Measurements from ENCODE around the gene TPGS1.
A peak's percentile ranks its signal among the peaks of the same experiment; 100 is the strongest.

Gene TPGS1

DNA sequence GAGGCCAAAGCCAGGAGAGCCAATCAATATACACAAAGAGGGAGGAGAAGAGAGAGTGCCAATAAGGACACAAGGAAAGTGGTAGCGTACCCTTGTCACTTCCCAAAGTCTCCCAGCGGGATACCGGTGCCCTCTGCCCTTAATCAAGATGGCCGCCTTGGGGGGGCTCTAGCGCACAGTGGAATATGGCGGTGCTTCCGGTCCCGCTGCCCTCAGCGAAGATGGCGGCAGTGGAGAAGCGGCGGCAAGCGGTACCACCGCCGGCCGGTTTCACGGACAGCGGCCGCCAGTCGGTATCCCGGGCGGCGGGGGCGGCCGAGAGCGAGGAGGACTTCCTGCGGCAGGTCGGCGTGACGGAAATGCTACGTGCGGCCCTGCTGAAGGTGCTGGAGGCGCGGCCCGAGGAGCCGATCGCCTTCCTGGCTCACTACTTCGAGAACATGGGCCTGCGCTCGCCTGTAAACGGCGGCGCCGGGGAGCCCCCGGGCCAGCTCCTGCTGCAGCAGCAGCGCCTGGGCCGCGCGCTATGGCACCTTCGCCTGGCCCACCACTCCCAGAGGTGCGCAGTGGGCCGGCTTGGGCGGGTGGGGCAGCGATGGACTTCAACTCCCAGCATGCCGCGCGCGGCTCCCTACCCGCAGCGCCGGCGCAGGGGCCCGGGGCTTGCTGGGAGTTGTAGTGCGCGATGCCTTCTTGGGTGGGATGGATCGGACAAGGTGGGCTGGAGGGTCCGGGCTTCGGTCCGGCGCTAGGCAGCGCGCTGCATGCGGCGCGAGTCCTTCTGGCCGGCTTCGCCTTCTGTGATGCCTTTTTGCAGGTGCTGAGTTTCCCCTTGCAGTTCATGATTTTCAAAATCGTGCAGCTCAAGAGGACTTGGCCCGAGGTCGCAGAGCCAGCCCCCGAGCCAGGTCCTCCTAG is at the start of gene TPGS1:
TSS of gene TPGS1 (plus strand) at position 212 of the 918 bp plus-strand sequence. CDS start at position 222, 10 bp downstream.
- DNase-seq, result peak; percentile 74 to 98

- DNase-seq, result no peak
These were observed 49.7 kb upstream of the TPGS1 start for GRCh38 chr19:457636-458035.

- DNase-seq, result no peak
These were observed 48.9 kb upstream of the TPGS1 start for GRCh38 chr19:458091-459042.

- peak in 1 of 2 experiments; percentile 36 for DNase-seq
These were observed 47.4 kb upstream of the TPGS1 start for GRCh38 chr19:459724-460511.

- no peak for DNase-seq
These were observed 46.2 kb upstream of the TPGS1 start, which contains the start of gene SHC2 for GRCh38 chr19:460877-461720. SHC2 (minus strand) TSS chr19:461033; CDS start chr19:460996, 37 bp downstream.

- no peak for DNase-seq
These were observed 45.4 kb upstream of the TPGS1 start for GRCh38 chr19:461721-462551.

DNA sequence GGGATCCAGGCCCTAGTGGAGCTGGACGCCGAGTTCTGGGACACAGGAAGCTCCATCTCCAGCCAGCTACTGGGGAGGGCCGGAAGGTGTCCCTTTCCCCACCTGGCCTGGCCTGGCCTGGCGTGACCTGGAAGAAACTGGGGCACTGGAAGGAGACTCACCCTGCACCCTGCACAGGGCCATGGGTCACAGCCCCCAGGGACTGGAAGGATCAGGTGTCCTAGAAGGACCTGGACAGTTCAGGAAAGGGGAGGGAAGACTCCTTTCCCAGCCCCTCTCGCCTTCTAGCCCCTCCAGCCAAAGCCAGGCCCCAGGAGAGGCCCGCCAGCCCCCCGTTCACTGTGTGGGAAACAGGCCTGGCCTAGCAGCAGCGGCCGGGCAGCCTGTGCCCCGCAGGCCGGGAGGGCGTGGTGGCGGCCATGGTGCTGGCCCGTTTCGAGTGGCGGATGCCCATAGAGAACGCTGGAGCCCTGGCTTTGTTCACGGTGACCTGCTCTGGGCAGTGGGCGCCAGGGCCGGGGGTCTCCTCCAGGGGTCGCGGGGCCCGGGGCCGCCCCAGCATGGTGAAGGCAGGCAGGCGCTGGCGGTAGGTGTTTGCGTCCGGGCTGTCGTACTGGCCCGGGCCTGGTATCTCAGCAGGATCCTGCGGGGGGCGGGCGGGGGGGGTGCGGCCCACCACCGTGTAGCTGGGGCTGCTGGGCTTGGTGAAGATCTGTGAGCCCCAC is 43.7 kb upstream of the TPGS1 start:
- no peak for DNase-seq

DNA sequence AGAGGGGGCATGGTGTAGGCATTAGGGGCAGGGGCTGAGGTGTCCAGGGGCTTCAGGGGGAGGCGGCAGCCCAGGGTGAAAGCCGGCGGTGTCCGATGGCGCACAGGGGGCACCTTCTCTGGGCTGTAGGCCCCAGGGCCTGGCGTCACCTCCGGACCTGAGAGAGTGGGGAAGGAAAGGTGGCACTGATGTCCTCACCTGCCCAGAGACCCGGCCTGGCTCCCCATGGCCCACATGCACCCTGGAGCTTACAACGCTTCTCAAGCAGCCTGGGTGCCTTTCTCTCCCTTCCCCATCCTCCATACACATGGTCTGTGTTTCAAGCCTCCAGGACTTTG is 43.1 kb upstream of the TPGS1 start:
- no peak for DNase-seq

DNA sequence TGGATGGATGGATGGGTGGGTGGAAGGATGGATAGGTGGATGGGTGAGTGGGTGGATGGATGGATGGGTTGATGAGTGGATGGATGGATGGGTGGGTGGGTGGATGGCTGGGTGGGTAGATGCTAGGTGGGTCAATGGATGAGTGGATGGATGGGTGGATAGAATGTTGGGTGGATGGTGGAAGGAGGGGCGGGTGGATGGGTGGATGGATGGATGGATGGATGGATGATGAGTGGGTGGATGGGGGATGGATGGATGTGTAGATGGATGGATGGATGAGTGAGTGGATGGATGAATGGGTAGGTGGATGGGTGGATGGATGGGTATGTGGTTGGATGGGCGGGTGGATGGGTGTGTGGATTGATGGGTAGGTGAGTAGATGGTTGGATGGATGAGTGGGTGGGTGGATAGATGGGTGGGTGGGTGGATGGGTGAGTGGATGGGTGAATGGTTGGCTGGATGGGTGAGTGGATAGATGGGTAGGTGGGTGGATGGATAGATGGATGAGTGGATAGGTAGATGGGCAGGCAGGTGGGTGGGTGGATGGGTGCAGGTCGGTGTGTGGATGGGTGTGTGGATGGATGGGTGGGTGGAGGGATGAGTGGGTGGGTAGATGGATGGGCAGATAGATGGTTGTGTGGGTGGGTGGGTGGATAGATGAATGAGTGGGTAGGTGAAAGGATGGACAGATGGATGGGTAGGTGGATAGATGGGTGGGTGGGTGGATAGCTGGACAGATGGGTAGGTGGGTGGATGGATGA is 42.1 kb upstream of the TPGS1 start:
- DNase-seq, result no peak

DNA sequence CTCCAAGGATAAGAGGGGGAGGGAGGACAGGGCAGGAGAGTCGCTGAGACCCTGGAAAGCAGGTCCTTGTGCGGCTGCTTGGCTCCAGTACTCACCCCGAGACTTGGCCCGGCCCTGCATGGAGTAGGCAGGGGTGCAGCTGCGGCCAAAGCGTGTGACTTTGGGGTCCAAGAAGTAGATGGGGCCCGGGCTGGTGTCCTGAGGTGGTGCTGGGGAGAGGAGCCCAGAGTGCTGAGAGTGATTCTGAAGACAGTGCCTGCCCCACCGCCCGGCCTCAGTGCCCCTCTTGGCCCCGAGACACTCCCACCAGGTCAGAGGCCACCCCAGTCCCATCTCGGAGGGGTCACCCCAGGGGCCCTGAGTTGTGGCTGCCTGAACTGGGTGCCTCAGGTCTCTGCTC is 39.7 kb upstream of the TPGS1 start:
- DNase-seq, result no peak

DNA sequence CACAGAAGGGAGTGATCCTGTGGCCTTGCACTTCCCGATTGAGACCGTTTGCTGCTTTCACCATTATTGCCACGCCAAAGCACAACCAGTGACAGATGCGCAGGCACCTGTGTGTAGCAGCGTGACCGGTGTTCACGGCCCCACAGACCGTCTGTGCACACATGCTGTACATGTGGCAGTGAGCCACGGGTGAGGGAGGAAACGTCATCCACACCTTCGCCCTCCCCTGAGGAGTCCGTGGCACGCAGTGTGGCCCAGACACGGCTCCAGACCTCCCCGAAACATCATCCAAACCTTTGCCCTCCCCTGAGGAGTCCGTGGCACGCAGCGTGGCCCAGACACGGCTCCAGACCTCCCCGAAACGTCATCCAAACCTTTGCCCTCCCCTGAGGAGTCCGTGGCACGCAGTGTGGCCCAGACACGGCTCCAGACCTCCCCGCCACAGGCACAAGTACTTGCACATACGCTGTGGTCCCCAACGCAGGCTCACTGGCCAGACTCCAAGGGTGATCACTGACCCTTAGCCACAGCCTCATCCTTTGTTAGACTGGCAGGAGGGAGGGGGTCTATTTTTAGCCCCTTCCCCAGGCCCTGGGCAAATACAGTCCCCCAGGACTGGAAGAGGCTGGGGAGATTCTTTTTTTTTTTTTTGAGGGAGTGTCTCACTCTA is 38.6 kb upstream of the TPGS1 start:
- DNase-seq, result no peak

- no peak for DNase-seq
These were observed 37.5 kb upstream of the TPGS1 start for GRCh38 chr19:469833-470232.

- no peak for DNase-seq
These were observed 36.6 kb upstream of the TPGS1 start for GRCh38 chr19:470701-471100.

DNA sequence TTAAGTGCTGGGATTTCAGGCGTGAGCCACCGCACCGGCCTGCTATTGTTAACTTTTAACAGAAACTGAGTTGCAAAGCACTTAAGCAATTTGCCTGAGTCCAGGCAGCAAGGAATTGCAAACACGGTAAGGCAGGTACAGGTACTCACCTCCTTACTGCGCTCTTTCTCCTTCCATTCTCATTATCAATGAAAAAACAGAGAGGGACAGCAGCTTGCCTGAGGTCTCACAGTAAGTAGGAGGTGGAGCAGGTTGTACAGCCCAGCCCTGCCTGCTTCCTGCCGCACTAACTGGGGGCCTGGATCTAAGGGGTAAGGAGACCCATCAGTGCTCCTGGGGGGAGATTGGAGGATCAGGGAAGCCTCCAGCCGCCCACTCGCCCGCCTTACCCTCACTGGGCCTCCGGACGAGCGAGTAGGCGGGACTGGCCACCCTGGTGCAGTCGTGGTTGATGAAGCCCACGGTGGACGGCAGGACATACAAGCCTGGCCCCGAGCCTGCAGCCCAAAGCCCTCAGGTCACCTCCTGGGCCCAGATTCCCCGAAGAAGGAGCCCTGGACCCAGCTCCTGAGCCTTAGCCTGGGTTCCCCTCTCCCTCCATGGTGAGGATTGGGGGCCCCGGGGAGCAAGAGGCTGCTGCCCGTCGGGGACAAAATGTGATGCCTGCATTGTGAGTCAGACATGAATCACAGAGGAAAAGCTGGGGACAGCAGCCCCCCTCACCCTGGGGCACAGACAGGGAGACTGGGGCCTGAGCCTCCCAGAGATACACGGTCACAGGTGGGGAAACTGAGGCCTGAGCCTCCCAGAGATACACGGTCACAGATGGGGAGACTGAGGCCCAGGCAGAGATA is 35.1 kb upstream of the TPGS1 start:
- no peak for DNase-seq

GRCh38 chr19:474126-475078 is 32.9 kb upstream of the TPGS1 start:
- no peak for DNase-seq

DNA sequence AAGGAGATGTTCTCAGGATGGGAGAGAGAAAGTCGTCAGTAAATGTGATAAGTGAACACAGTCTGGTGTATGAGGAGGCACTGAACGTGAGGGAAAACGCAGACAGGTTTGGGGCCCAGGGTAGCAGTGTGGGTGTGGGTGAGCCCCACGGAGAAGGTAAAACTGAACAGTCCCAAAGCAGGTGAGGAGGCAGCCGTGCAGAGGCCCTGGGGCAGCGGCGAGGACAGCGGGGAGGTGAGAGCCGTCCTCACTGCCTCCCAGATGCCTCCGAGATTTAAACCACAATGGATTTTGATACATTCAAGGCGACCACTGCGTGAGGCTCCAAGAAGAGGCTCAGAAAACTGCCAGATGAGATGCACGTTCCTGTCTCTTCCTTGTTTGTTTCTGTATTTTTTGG is 31.9 kb upstream of the TPGS1 start:
- DNase-seq, result no peak

Measured in SW 1271 (cell line).